ENCODE measurements around the gene GM2A. TPM values are rescaled to one million over a fixed set of nuclear protein-coding genes. Genes with fewer than 3 reads are reported as not detected.

The GM2A gene
- total and polyA plus RNA-seq, 2 experiments from 2014 or later, result 14.9 to 27.6 TPM

DNA sequence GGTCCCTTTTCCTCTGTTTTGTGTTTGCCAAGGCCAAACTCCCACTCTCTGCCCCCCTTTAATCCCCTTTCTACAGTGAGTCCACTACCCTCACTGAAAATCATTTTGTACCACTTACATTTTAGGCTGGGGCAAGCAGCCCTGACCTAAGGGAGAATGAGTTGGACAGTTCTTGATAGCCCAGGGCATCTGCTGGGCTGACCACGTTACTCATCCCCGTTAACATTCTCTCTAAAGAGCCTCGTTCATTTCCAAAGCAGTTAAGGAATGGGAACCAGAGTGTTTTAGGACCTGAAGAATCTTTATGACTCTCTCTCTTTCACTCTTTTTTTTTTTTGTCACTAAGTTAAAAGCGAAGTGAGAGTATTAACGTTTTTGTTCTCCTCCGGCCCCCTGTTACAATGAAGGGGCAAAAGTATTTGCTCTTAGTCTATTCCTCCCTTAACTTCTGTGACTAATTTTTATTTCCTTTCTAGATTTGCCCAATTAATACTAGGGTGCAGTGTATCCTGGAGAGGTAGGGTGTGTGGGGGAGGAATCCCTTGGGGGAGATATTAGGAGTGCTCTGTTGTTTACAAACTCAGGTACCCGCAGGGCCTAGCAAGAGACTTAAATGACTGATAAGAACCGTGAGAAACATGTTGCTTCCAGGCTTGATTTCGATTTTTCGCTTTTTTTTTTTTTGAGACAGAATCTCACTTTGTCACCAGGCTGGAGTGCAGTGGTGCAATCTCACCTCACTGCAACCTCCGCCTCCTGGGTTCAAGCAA, 14.7 kb downstream of the GM2A start:
- no peak overlapping the region for H2AFZ ChIP-seq
- DNase-seq (ENCODE audit: low spot score), result no peak
- 75% methylated on average over 11 of the region's 11 CpGs for WGBS (ENCODE audit: low lambda C conversion rate, missing lambda C conversion rate)
- no peaks in the 10 kb centered on the region for H3K9me3 ChIP-seq (ENCODE audit: low read depth)
- H3K4me1 ChIP-seq (ENCODE audit: insufficient read depth), result no peaks in the 10 kb centered on the region
- H3K27me3 ChIP-seq, result no peaks in the 10 kb centered on the region
- TF ChIP-seq, protein P1, sequence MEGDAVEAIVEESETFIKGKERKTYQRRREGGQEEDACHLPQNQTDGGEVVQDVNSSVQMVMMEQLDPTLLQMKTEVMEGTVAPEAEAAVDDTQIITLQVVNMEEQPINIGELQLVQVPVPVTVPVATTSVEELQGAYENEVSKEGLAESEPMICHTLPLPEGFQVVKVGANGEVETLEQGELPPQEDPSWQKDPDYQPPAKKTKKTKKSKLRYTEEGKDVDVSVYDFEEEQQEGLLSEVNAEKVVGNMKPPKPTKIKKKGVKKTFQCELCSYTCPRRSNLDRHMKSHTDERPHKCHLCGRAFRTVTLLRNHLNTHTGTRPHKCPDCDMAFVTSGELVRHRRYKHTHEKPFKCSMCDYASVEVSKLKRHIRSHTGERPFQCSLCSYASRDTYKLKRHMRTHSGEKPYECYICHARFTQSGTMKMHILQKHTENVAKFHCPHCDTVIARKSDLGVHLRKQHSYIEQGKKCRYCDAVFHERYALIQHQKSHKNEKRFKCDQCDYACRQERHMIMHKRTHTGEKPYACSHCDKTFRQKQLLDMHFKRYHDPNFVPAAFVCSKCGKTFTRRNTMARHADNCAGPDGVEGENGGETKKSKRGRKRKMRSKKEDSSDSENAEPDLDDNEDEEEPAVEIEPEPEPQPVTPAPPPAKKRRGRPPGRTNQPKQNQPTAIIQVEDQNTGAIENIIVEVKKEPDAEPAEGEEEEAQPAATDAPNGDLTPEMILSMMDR (IDR thresholded peaks at IDR 0.05; ENCODE audit: poor library complexity), result no peak
- no peak for TF ChIP-seq EZH2phosphoT487 (IDR thresholded peaks at IDR 0.05; ENCODE audit: low read depth, severe bottlenecking, unreplicated experiment)
- TF ChIP-seq EZH2 (IDR thresholded peaks at IDR 0.05; ENCODE audit: borderline replicate concordance), result no peak
- no peaks in the 10 kb centered on the region for H3K79me2 ChIP-seq
- H3K4me2 ChIP-seq, result no peak overlapping the region
- H3K9me2 ChIP-seq (replicated peaks; ENCODE audit: insufficient read depth), result no peaks in the 10 kb centered on the region
- H3K4me3 ChIP-seq, result no peak overlapping the region
- H4K20me1 ChIP-seq (ENCODE audit: insufficient read depth, poor library complexity, severe bottlenecking), result no peaks in the 10 kb centered on the region
- H3K36me3 ChIP-seq (replicated peaks; ENCODE audit: insufficient read depth, low read depth), result no peaks in the 10 kb centered on the region
- no peak overlapping the region for H3K27ac ChIP-seq

DNA sequence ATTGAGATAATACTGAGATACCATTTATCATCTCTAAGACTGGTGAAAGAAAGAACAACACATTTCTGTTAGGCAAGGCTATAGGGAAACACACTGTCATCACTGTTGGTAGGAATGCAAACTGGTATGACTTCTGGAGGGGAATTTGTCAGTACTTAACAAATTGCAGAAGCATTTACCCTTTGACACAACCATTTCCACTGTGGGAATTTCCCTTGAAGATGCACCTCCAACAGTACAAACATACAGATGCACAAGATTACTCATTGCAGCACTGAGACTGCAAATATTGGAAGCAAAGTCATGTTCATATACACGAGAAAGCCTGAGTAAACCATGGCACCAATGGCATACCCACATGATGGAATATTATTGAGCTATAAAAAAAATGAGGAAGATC, 17.6 kb downstream of the GM2A start:
- H3K4me2 ChIP-seq, result no peak overlapping the region
- no peaks in the 10 kb centered on the region for H4K20me1 ChIP-seq (ENCODE audit: insufficient read depth, poor library complexity, severe bottlenecking)
- H3K27ac ChIP-seq, result no peak overlapping the region
- DNase-seq (ENCODE audit: low spot score), result peak; percentile 32
- WGBS (ENCODE audit: low lambda C conversion rate, missing lambda C conversion rate), result 63% methylated on average over 1 of the region's 1 CpG
- H3K79me2 ChIP-seq, result no peaks in the 10 kb centered on the region
- no peaks in the 10 kb centered on the region for H3K27me3 ChIP-seq
- TF ChIP-seq EZH2phosphoT487 (IDR thresholded peaks at IDR 0.05; ENCODE audit: low read depth, severe bottlenecking, unreplicated experiment) (no peak), EZH2 (IDR thresholded peaks at IDR 0.05; ENCODE audit: borderline replicate concordance) (no peak)
- TF ChIP-seq, protein P1 (IDR thresholded peaks at IDR 0.05; ENCODE audit: poor library complexity), result no peak
- H3K36me3 ChIP-seq (replicated peaks; ENCODE audit: insufficient read depth, low read depth), result no peaks in the 10 kb centered on the region
- H3K4me1 ChIP-seq (ENCODE audit: insufficient read depth), result no peaks in the 10 kb centered on the region
- H2AFZ ChIP-seq, result no peak overlapping the region
- no peak overlapping the region for H3K4me3 ChIP-seq
- H3K9me3 ChIP-seq (ENCODE audit: low read depth), result no peaks in the 10 kb centered on the region
- no peaks in the 10 kb centered on the region for H3K9me2 ChIP-seq (replicated peaks; ENCODE audit: insufficient read depth)

DNA sequence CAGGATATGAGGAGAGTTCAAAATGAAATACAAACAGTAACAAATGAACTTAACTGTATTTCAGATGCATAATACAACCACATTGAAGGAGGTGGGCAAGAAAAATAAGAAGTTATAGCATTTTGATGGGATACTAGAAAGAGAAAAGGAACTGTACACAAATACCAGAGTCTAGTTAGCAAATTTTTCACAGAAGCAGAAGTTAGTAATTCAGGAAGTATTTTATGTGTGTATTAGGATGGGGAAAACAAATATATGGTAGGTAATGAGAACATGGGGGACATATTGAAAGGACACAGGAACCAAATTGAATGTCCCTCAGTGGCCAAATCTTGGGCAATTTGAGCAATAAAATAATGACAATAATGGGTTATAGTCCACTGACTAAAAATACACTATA, 18.4 kb downstream of the GM2A start:
- no peaks in the 10 kb centered on the region for H3K9me3 ChIP-seq (ENCODE audit: low read depth)
- H3K9me2 ChIP-seq (replicated peaks; ENCODE audit: insufficient read depth), result no peaks in the 10 kb centered on the region
- no peaks in the 10 kb centered on the region for H3K4me1 ChIP-seq (ENCODE audit: insufficient read depth)
- no peak overlapping the region for H3K27ac ChIP-seq
- H3K79me2 ChIP-seq, result no peaks in the 10 kb centered on the region
- H3K36me3 ChIP-seq (replicated peaks; ENCODE audit: insufficient read depth, low read depth), result no peaks in the 10 kb centered on the region
- DNase-seq (ENCODE audit: low spot score), result no peak
- H4K20me1 ChIP-seq (ENCODE audit: insufficient read depth, poor library complexity, severe bottlenecking), result no peaks in the 10 kb centered on the region
- H3K4me3 ChIP-seq, result no peak overlapping the region
- TF ChIP-seq EZH2 (IDR thresholded peaks at IDR 0.05; ENCODE audit: borderline replicate concordance), result no peak
- no peak overlapping the region for H2AFZ ChIP-seq
- H3K27me3 ChIP-seq, result no peaks in the 10 kb centered on the region
- no peak overlapping the region for H3K4me2 ChIP-seq

DNA sequence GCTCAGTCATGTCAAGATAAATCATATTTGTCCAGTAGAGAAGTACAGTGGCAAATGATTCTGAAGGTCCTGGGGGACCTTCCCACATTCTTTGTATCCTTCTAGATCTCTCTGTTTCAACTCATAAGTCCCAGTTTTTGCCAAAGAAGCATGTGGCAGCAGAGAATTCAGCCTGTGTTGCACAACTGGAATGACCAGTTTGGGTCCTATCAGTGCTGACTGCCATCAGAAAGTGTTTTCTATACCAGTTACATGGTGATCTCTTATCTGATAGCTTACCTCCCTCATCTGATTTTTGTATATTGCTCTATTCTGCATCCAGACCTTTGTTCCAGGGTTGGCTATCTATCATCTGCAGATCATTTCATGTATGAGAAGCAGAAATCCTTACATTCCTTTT, 21.7 kb downstream of the GM2A start:
- Histone ChIP-seq H3K4me1 (ENCODE audit: insufficient read depth) (no peaks in the 10 kb centered on the region), H3K9me3 (ENCODE audit: low read depth) (no peaks in the 10 kb centered on the region), H3K27me3 (no peaks in the 10 kb centered on the region), H3K36me3 (replicated peaks; ENCODE audit: insufficient read depth, low read depth) (no peaks in the 10 kb centered on the region), H3K27ac (peak overlapping the region; percentile 1), H3K4me3 (no peak overlapping the region), H3K79me2 (no peaks in the 10 kb centered on the region), H3K9me2 (replicated peaks; ENCODE audit: insufficient read depth) (no peaks in the 10 kb centered on the region), H2AFZ (no peak overlapping the region), H3K4me2 (no peak overlapping the region), H4K20me1 (ENCODE audit: insufficient read depth, poor library complexity, severe bottlenecking) (no peaks in the 10 kb centered on the region)
- TF ChIP-seq EZH2 (IDR thresholded peaks at IDR 0.05; ENCODE audit: borderline replicate concordance), result no peak
- no peak for TF ChIP-seq EZH2phosphoT487 (IDR thresholded peaks at IDR 0.05; ENCODE audit: low read depth, severe bottlenecking, unreplicated experiment)
- TF ChIP-seq, protein P1 (IDR thresholded peaks at IDR 0.05; ENCODE audit: poor library complexity), result no peak
- peak; percentile 17 for DNase-seq (ENCODE audit: low spot score)
